ENCODE data around the gene SPATA2L.

SPATA2L gene

DNA sequence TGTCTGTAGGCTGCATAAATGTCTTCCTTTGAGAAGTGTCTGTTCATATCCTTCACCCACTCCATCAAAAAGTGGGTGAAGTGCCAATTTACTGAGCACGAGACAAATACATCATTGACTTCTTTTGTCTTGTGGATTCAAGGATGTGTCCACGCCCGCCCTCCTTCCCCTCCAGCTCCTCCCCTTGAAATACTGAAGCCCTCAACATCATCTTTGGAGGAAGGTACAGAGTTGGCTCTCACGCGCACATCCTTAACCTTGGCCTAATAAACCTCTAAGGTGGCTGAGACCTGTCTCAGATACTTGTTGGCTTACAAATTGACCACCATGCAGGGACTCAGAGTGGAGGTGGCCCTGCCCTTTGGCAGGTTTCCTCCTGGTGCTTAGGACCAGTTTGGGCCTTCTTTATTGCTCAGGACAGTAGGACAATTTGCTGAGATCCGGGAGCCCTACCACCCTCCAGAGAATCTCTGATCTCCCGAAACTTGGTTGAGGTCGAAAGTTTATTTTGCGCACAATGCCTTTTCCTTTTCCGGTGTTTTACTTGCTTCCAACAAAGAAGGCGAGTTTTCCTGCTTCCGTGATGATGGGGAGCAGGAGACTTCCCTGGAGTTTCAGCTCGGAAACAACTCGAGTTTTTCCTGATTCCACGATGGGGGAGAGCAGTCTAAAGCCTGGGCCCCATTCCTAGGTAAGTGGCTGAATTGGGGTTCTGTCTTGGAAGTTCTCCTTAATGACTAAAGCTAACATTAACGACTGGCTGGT lies 29.1 kb downstream of the SPATA2L start:
- TF ChIP-seq FOXP2 (optimal IDR thresholded peaks at IDR 0.05; ENCODE audit: borderline replicate concordance, extremely low read depth, extremely low read length, insufficient read depth) (no peak), TAF1 (IDR thresholded peaks at IDR 0.05; ENCODE audit: borderline replicate concordance, insufficient read depth, low read length) (no peak), SIN3A (IDR thresholded peaks at IDR 0.05; ENCODE audit: borderline replicate concordance, insufficient read depth, low read length) (no peak), POLR2AphosphoS5 (IDR thresholded peaks at IDR 0.05; ENCODE audit: low read depth, low read length) (no peak)
- TF ChIP-seq, protein P1, sequence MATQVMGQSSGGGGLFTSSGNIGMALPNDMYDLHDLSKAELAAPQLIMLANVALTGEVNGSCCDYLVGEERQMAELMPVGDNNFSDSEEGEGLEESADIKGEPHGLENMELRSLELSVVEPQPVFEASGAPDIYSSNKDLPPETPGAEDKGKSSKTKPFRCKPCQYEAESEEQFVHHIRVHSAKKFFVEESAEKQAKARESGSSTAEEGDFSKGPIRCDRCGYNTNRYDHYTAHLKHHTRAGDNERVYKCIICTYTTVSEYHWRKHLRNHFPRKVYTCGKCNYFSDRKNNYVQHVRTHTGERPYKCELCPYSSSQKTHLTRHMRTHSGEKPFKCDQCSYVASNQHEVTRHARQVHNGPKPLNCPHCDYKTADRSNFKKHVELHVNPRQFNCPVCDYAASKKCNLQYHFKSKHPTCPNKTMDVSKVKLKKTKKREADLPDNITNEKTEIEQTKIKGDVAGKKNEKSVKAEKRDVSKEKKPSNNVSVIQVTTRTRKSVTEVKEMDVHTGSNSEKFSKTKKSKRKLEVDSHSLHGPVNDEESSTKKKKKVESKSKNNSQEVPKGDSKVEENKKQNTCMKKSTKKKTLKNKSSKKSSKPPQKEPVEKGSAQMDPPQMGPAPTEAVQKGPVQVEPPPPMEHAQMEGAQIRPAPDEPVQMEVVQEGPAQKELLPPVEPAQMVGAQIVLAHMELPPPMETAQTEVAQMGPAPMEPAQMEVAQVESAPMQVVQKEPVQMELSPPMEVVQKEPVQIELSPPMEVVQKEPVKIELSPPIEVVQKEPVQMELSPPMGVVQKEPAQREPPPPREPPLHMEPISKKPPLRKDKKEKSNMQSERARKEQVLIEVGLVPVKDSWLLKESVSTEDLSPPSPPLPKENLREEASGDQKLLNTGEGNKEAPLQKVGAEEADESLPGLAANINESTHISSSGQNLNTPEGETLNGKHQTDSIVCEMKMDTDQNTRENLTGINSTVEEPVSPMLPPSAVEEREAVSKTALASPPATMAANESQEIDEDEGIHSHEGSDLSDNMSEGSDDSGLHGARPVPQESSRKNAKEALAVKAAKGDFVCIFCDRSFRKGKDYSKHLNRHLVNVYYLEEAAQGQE (IDR thresholded peaks at IDR 0.05; ENCODE audit: insufficient read depth in 1 of 2, low read depth in 2 of 2, low read length in 2 of 2), result no peak

DNA sequence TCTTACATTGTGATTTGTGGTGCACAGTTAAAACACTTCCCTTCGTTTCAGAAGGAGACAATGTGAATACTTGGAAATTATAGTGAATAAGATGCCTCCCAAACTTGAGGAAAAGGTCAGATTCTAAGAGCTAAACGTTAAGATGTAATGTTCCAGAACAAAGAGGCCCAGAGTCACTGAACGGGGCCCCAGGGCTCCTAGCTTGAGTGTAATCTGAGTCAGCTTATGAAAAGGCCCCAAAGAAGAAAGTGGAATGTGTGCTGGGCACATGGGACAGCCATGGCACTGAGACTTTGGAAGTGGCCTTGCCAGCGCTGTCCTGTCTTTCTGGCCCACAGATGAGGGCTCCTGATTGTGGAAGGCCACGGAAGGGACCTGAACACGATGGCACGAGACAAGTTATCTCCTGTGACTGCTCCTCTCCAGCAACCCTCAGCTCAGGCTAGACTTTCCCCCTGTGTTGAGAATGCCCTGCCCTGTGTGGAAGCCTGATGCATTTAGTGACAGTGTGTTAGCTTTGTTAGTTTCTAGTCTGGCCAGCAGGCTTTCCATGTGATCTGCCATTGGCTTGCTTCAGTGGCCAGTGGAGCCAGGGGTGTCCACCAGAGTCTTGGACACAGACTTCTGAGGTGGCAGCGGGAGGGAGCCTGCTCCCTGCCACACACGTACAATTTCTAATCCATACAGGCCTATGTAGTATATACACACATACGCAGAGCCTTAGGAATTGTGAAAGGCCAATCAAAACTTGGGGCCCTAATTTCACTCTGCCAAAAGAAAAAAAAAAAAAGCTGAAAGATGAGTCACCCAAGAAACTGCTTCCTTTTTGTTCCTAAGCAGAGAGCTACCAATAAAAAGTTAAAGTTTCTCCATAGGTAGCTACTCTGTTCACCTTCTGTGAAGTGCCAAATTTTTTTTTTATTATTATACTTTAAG lies 30.7 kb downstream of the SPATA2L start:
- TF ChIP-seq SIN3A (IDR thresholded peaks at IDR 0.05; ENCODE audit: borderline replicate concordance, insufficient read depth, low read length) (no peak), POLR2AphosphoS5 (IDR thresholded peaks at IDR 0.05; ENCODE audit: low read depth, low read length) (no peak), TAF1 (IDR thresholded peaks at IDR 0.05; ENCODE audit: borderline replicate concordance, insufficient read depth, low read length) (no peak), FOXP2 (optimal IDR thresholded peaks at IDR 0.05; ENCODE audit: borderline replicate concordance, extremely low read depth, extremely low read length, insufficient read depth) (no peak)
- TF ChIP-seq, protein P1 (IDR thresholded peaks at IDR 0.05; ENCODE audit: insufficient read depth in 1 of 2, low read depth in 2 of 2, low read length in 2 of 2), result no peak

DNA sequence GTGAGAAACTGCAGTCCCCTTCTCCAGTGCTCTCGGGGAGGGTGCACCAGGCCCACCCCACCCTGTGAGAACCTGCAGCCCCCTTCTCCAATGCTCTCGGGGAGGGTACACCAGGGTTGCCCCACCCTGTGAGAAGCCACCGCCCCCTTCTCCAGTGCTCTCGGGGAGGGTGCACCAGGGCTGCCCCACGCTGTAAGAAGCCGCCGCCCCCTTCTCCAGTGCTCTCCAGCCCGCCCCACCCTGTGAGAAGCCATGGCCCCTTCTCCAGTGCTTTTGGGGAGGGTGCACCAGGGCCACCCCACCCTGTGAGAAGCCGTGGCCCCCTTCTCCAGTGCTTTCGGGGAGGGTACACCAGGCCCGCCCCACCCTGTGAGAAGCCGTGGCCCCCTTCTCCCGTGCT lies 31.8 kb downstream of the SPATA2L start:
- no peak for TF ChIP-seq SIN3A (IDR thresholded peaks at IDR 0.05; ENCODE audit: borderline replicate concordance, insufficient read depth, low read length)
- TF ChIP-seq, protein P1 (IDR thresholded peaks at IDR 0.05; ENCODE audit: insufficient read depth in 1 of 2, low read depth in 2 of 2, low read length in 2 of 2), result no peak
- TF ChIP-seq TAF1 (IDR thresholded peaks at IDR 0.05; ENCODE audit: borderline replicate concordance, insufficient read depth, low read length), result no peak
- TF ChIP-seq FOXP2 (optimal IDR thresholded peaks at IDR 0.05; ENCODE audit: borderline replicate concordance, extremely low read depth, extremely low read length, insufficient read depth), result no peak
- TF ChIP-seq POLR2AphosphoS5 (IDR thresholded peaks at IDR 0.05; ENCODE audit: low read depth, low read length), result no peak

DNA sequence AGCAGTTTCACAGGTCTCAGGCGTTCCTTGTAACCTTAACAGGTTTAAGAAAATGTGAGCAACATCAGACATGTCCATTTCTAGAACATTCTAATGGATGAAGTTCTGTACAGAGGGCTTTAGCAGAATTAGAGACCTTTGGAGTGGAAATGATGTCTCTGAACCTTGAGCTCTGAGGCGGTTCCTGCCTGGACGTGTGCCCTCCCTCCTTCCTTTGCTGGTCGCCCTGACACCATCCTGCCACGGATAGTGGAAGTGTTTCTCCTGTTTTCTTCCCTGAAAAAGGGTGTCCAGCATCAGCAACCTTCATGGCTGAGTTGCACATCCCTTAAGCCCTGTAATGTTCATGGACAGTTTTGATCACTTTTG lies 32.7 kb downstream of the SPATA2L start:
- TF ChIP-seq POLR2AphosphoS5 (IDR thresholded peaks at IDR 0.05; ENCODE audit: low read depth, low read length), result no peak
- TF ChIP-seq TAF1 (IDR thresholded peaks at IDR 0.05; ENCODE audit: borderline replicate concordance, insufficient read depth, low read length), result no peak
- TF ChIP-seq, protein P1 (IDR thresholded peaks at IDR 0.05; ENCODE audit: insufficient read depth in 1 of 2, low read depth in 2 of 2, low read length in 2 of 2), result no peak
- TF ChIP-seq FOXP2 (optimal IDR thresholded peaks at IDR 0.05; ENCODE audit: borderline replicate concordance, extremely low read depth, extremely low read length, insufficient read depth), result no peak
- TF ChIP-seq SIN3A (IDR thresholded peaks at IDR 0.05; ENCODE audit: borderline replicate concordance, insufficient read depth, low read length), result no peak

Measured in PFSK-1 (cell line).